Astrocyte (in vitro differentiated cells and primary cell): Measurements from ENCODE around the gene PARP16. TPM values are rescaled to one million over a fixed set of nuclear protein-coding genes. Genes with fewer than 3 reads are reported as not detected.
"Not testable (repeated sequence)": the region's sequence is repeated elsewhere in the genome, so short reads cannot be mapped to it uniquely, and the experiment has no call there.

ENCODE experiments used
- DNase-seq: peaks from one replicate; pipeline ENCODE4 v3.0.0-alpha.2; 2010; ENCODE audit warnings: low read depth
- FAIRE-seq: peaks from 2 replicates; lab custom pipeline; 2011; peaks lifted over from hg19 to GRCh38; lab: Jason Lieb, UNC
- H2AFZ ChIP-seq: 2 replicates; pipeline ENCODE4 v1.6.0; 2012; ENCODE audit warnings: low read depth, low read length, inconsistent platforms
- H3K27ac ChIP-seq: 2 replicates; pipeline ENCODE4 v1.5.1; 2011; ENCODE audit warnings: low read depth, low read length, inconsistent platforms
- H3K27me3 ChIP-seq: 2 replicates; pipeline ENCODE4 v1.6.0; 2011; ENCODE audit warnings: low read length, inconsistent platforms; ENCODE audit not compliant: insufficient read depth
- H3K36me3 ChIP-seq: 2 replicates; pipeline ENCODE4 v1.5.1; 2011; ENCODE audit warnings: low read length, inconsistent platforms; ENCODE audit not compliant: insufficient read depth
- H3K4me1 ChIP-seq: 2 replicates; pipeline ENCODE4 v1.5.1; 2011; ENCODE audit warnings: low read length, inconsistent platforms; ENCODE audit not compliant: insufficient read depth
- H3K4me2 ChIP-seq: 2 replicates; pipeline ENCODE4 v1.6.0; 2012; ENCODE audit warnings: low read length, inconsistent platforms
- H3K4me3 ChIP-seq: 2 replicates; pipeline ENCODE4 v1.5.1; 2011; ENCODE audit warnings: low read depth, mild to moderate bottlenecking, low read length, inconsistent platforms; ENCODE audit not compliant: insufficient read depth
- H3K79me2 ChIP-seq: 2 replicates; pipeline ENCODE4 v1.6.0; 2012; ENCODE audit warnings: mild to moderate bottlenecking, low read length, inconsistent platforms; ENCODE audit not compliant: insufficient read depth
- H3K9ac ChIP-seq: 2 replicates; pipeline ENCODE4 v1.6.0; 2012; ENCODE audit warnings: mild to moderate bottlenecking, low read length, inconsistent platforms
- H3K9me3 ChIP-seq: 2 replicates; pipeline ENCODE4 v1.5.1; 2012; ENCODE audit warnings: low read depth, mild to moderate bottlenecking, low read length, inconsistent platforms; ENCODE audit not compliant: insufficient read depth
- H4K20me1 ChIP-seq: 2 replicates; pipeline ENCODE4 v1.6.0; 2012; ENCODE audit warnings: low read length, inconsistent platforms; ENCODE audit not compliant: insufficient read depth
- H3K27ac Mint-ChIP-seq: one replicate; pipeline ENCODE4 v1.8.0; 2021; ENCODE audit warnings: mild to moderate bottlenecking, mixed read lengths; ENCODE audit not compliant: unreplicated experiment
- H3K27me3 Mint-ChIP-seq: one replicate; pipeline ENCODE4 v1.8.0; 2021; ENCODE audit warnings: low read depth, mixed read lengths; ENCODE audit not compliant: unreplicated experiment
- H3K36me3 Mint-ChIP-seq: one replicate; pipeline ENCODE4 v1.8.0; 2021; ENCODE audit warnings: low read depth, mixed read lengths; ENCODE audit not compliant: unreplicated experiment
- H3K4me1 Mint-ChIP-seq: one replicate; pipeline ENCODE4 v1.8.0; 2021; ENCODE audit warnings: low read depth, mixed read lengths; ENCODE audit not compliant: unreplicated experiment
- H3K4me3 Mint-ChIP-seq: one replicate; pipeline ENCODE4 v1.8.0; 2021; ENCODE audit warnings: mild to moderate bottlenecking, moderate library complexity, mixed read lengths; ENCODE audit not compliant: unreplicated experiment
- H3K9me3 Mint-ChIP-seq: one replicate; pipeline ENCODE4 v1.8.0; 2021; ENCODE audit warnings: mild to moderate bottlenecking, mixed read lengths; ENCODE audit not compliant: unreplicated experiment
- EZH2 ChIP-seq: IDR thresholded peaks from 2 replicates; pipeline ENCODE4 v1.6.1; 2012; ENCODE audit warnings: mild to moderate bottlenecking, low read length, inconsistent platforms; ENCODE audit not compliant: insufficient read depth
- total RNA-seq: library from RNA; stranded (reverse); gene quantifications from 2 replicates; pipeline ENCODE4 v1.2.1, GENCODE V29; 2021
- TF ChIP-seq, protein P1 (sequence below): IDR thresholded peaks from 2 replicates; pipeline ENCODE4 v1.5.1; 2011; ENCODE audit warnings: low read depth, mild to moderate bottlenecking, inconsistent platforms, low read length, moderate library complexity; ENCODE audit not compliant: insufficient read depth

PARP16 gene
- total RNA-seq, 1 donor from 2014 or later = 2.7 TPM

DNA sequence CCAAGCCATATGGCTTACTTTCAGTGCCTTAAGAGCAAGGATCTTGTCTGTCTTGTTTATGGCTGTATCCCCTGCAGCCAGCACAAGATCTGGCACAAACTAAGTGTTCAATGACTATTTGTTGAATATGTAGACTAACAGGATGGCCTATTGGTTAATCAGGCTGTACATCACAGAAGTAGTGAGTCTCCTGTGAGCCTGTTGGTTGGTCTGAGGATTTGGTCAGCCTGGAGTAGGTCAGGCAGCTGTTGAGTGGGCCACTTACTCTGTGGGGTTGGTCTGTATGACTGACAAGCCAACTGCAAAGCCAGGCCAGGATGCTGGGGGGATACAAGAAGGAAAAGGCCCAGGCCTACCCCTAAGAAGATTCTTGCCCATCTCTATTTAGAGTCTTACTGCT is 42.0 kb downstream of the PARP16 start:
- no peaks in the 10 kb centered on the region for H3K79me2 ChIP-seq
- H3K4me2 ChIP-seq = no peak overlapping the region
- no peaks in the 10 kb centered on the region for H3K36me3 ChIP-seq
- FAIRE-seq (no peak), DNase-seq (no peak)
- Mint-ChIP-seq H3K9me3 (no peaks in the 10 kb centered on the region), H3K4me1 (peaks cover 27% of the 10 kb centered on the region), H3K27ac (no peak overlapping the region), H3K36me3 (peaks cover 4% of the 10 kb centered on the region), H3K4me3 (no peak overlapping the region), H3K27me3 (no peaks in the 10 kb centered on the region)
- no peaks in the 10 kb centered on the region for H3K27me3 ChIP-seq
- no peak overlapping the region for H2AFZ ChIP-seq
- peaks cover 6% of the 10 kb centered on the region for H3K4me1 ChIP-seq
- H3K9me3 ChIP-seq = no peaks in the 10 kb centered on the region
- H3K27ac ChIP-seq = no peak overlapping the region
- TF ChIP-seq, protein P1, sequence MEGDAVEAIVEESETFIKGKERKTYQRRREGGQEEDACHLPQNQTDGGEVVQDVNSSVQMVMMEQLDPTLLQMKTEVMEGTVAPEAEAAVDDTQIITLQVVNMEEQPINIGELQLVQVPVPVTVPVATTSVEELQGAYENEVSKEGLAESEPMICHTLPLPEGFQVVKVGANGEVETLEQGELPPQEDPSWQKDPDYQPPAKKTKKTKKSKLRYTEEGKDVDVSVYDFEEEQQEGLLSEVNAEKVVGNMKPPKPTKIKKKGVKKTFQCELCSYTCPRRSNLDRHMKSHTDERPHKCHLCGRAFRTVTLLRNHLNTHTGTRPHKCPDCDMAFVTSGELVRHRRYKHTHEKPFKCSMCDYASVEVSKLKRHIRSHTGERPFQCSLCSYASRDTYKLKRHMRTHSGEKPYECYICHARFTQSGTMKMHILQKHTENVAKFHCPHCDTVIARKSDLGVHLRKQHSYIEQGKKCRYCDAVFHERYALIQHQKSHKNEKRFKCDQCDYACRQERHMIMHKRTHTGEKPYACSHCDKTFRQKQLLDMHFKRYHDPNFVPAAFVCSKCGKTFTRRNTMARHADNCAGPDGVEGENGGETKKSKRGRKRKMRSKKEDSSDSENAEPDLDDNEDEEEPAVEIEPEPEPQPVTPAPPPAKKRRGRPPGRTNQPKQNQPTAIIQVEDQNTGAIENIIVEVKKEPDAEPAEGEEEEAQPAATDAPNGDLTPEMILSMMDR = no peak
- no peak for TF ChIP-seq EZH2
- no peak overlapping the region for H3K9ac ChIP-seq
- no peaks in the 10 kb centered on the region for H4K20me1 ChIP-seq
- H3K4me3 ChIP-seq = no peak overlapping the region

DNA sequence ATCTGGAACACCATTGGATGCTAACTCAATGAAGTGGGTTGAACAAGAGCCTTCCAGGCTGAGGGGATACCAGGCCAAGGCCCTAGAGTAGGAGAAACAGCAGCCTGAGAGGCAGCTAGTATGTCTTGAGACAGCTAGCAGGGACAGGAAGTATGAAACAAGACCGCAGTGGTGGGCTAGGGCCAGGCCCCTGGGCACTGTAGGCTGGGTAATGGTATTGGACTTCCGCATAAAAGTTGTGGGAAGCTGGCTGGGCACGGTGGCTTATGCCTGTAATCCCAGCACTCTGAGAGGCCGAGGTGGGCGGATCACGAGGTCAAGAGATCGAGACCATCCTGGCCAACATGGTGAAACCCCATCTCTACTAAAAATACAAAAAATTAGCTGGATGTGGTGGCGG is 50.2 kb downstream of the PARP16 start:
- H3K9me3 ChIP-seq, H3K36me3 Mint-ChIP-seq, H3K9me3 Mint-ChIP-seq, FAIRE-seq, H3K4me1 Mint-ChIP-seq, H3K9ac ChIP-seq, H3K27ac ChIP-seq, H3K4me2 ChIP-seq, H2AFZ ChIP-seq, H3K36me3 ChIP-seq, DNase-seq, H3K4me1 ChIP-seq, H3K79me2 ChIP-seq, H3K27me3 ChIP-seq, H3K27me3 Mint-ChIP-seq, H4K20me1 ChIP-seq, H3K4me3 ChIP-seq, H3K4me3 Mint-ChIP-seq: not testable (repeated sequence)
- peak overlapping the region; percentile 2 for H3K27ac Mint-ChIP-seq

DNA sequence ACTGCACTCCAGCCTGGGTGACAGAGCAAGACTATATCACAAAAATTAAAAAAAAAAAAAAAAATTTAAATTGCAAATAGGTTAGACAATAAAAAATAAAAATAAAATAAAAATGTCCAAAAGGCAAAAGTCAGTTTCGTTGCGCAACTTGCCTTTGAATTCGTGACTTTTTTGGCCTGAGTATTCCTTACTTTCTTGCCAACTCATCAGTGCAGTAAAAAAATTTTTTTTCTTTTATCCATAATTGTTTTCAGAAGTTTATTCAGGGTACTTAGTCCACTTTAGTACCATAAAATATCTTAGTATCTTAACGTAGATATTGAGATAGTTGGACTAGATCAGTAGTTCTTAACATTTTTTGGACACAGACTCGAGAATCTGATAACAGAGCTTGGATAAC is 53.0 kb downstream of the PARP16 start:
- Histone ChIP-seq H3K79me2 (no peaks in the 10 kb centered on the region), H3K27me3 (no peaks in the 10 kb centered on the region), H2AFZ (no peak overlapping the region), H3K27ac (no peak overlapping the region), H3K4me1 (peaks cover 5% of the 10 kb centered on the region), H3K4me2 (no peak overlapping the region), H3K4me3 (no peak overlapping the region), H4K20me1 (no peaks in the 10 kb centered on the region), H3K36me3 (no peaks in the 10 kb centered on the region), H3K9me3 (no peaks in the 10 kb centered on the region), H3K9ac (no peak overlapping the region)
- no peak overlapping the region for H3K27ac Mint-ChIP-seq
- H3K27me3 Mint-ChIP-seq = no peaks in the 10 kb centered on the region
- TF ChIP-seq EZH2 = no peak
- TF ChIP-seq, protein P1 = no peak
- no peak overlapping the region for H3K4me3 Mint-ChIP-seq
- no peaks in the 10 kb centered on the region for H3K36me3 Mint-ChIP-seq
- no peaks in the 10 kb centered on the region for H3K9me3 Mint-ChIP-seq
- H3K4me1 Mint-ChIP-seq = peaks cover 9% of the 10 kb centered on the region
- DNase-seq (no peak), FAIRE-seq (no peak)
